K562 (cell line): ENCODE measurements around the gene POMGNT1. TPM values are rescaled to one million over a fixed set of nuclear protein-coding genes. Genes with fewer than 3 reads are reported as not detected.

Experiments used
- ATAC-seq: fragments of 200-7000 bp; cut with Tn5 transposase; 3 replicates; pipeline ENCODE4 v1.9.1; 2020; ENCODE audit warnings: moderate library complexity
- BruUV-seq: library from RNA; stranded (reverse); fragments of 400-500 nt; replicated peaks from 2 replicates; lab custom pipeline; 2021; lab: Mats Ljungman, UMichigan
- CTCF ChIA-PET: fragments of 300-600 bp; formaldehyde crosslinking; extraction: SDS; loops from one replicate; lab custom pipeline; 2021; ENCODE audit warnings: low intra/inter-chr PET ratio; lab: Yijun Ruan, JAX
- POLR2A ChIA-PET: fragments of 300-600, 350-650 bp; sonication (Branson Sonifier 250); formaldehyde crosslinking; extraction: SDS; loops from one replicate; lab custom pipeline; 2021; ENCODE audit warnings: antibody characterized with exemption, inconsistent platforms; lab: Yijun Ruan, JAX
- DNase-seq, 4 experiments: peaks; one replicate each; pipeline versions ENCODE4 v3.0.0 to v3.0.0-alpha.2; 2011 to 2018; ENCODE audit warnings: low spot score in 3 of 4, mixed read lengths in 3 of 4; ENCODE audit errors: extremely low read depth in 1 of 4
- FAIRE-seq: peaks from 2 replicates; lab custom pipeline; 2011; peaks lifted over from hg19 to GRCh38; lab: Jason Lieb, UNC
- H2AFZ ChIP-seq: 2 replicates; pipeline ENCODE4 v1.6.0; 2011; ENCODE audit warnings: low read depth, low read length, control low read depth, inconsistent platforms
- H3K27ac ChIP-seq: fragments of 200-600 bp; 3 replicates; pipeline ENCODE4 v1.8.0; 2011; ENCODE audit warnings: low read depth, mild to moderate bottlenecking, control low read depth, inconsistent platforms, low read length, moderate library complexity, mixed read lengths; ENCODE audit errors: extremely low read depth
- H3K27me3 ChIP-seq, 2 experiments: fragments of 300-600 bp in 1 of 2; 2 replicates in 1 of 2; 3 replicates in 1 of 2; pipeline versions ENCODE4 v1.6.0 to v1.8.0; 2011; ENCODE audit warnings: inconsistent platforms in 2 of 2, low read length in 2 of 2, mild to moderate bottlenecking in 1 of 2, mixed read lengths in 1 of 2, moderate library complexity in 1 of 2; ENCODE audit not compliant: control insufficient read depth in 2 of 2, insufficient read depth in 2 of 2
- H3K36me3 ChIP-seq: fragments of 300-600 bp; 3 replicates; pipeline ENCODE4 v1.8.0; 2011; ENCODE audit warnings: mild to moderate bottlenecking, low read length, inconsistent platforms; ENCODE audit not compliant: control insufficient read depth, insufficient read depth
- H3K4me1 ChIP-seq, 2 experiments: fragments of 200-600 bp in 1 of 2; replicated peaks in 1 of 2; 2 replicates in 1 of 2; 3 replicates in 1 of 2; pipeline versions ENCODE4 v1.5.1 to v1.8.0; 2011; ENCODE audit warnings: inconsistent platforms in 2 of 2, low read length in 2 of 2, mild to moderate bottlenecking in 1 of 2, mixed read lengths in 1 of 2, moderate library complexity in 1 of 2; ENCODE audit not compliant: control insufficient read depth in 2 of 2, insufficient read depth in 2 of 2
- H3K4me2 ChIP-seq: 2 replicates; pipeline ENCODE4 v1.6.1; 2011; ENCODE audit warnings: low read length, control low read depth, inconsistent platforms, mixed read lengths; ENCODE audit not compliant: insufficient read depth
- H3K4me3 ChIP-seq: fragments of 200-600 bp; sonication (generic), shearing (Covaris generic); 2 replicates; pipeline ENCODE4 v1.5.1; 2016; ENCODE audit warnings: control low read depth, inconsistent platforms
- H3K79me2 ChIP-seq: fragments of 200-600 bp; 3 replicates; pipeline ENCODE4 v1.8.0; 2011; ENCODE audit warnings: low read length, inconsistent platforms; ENCODE audit not compliant: control insufficient read depth, insufficient read depth
- H3K9ac ChIP-seq, 2 experiments: 2 replicates each; pipeline versions ENCODE4 v1.6.0 to v1.6.1; 2011; ENCODE audit warnings: low read depth in 2 of 2, low read length in 2 of 2, control low read depth in 1 of 2, inconsistent platforms in 1 of 2, mild to moderate bottlenecking in 1 of 2, mixed read lengths in 1 of 2; ENCODE audit not compliant: insufficient read depth in 1 of 2
- H3K9me1 ChIP-seq: one replicate; pipeline ENCODE4 v1.6.0; 2011; ENCODE audit warnings: inconsistent platforms, mild to moderate bottlenecking, low read length, moderate library complexity; ENCODE audit not compliant: control insufficient read depth, insufficient read depth
- H3K9me3 ChIP-seq: replicated peaks from 2 replicates; pipeline ENCODE4 v1.5.1; 2011; ENCODE audit warnings: low read depth, low read length, inconsistent platforms; ENCODE audit not compliant: control insufficient read depth, insufficient read depth
- H4K20me1 ChIP-seq: replicated peaks from 2 replicates; pipeline ENCODE4 v1.6.1; 2011; ENCODE audit warnings: low read length, inconsistent platforms, mixed read lengths; ENCODE audit not compliant: control insufficient read depth, insufficient read depth
- RBFOX2 ChIP-seq: fragments of 200-400 bp; formaldehyde crosslinking; IDR thresholded peaks from 2 replicates; pipeline ENCODE4 v1.6.1; 2017; ENCODE audit warnings: low read depth, mild to moderate bottlenecking, low read length, moderate library complexity
- WGBS: fragments of 100-300 bp; shearing (Covaris generic); methylation state at CpG from one replicate; pipeline ENCODE4 v1.1.6; 2016; ENCODE audit warnings: low coverage, mixed read lengths; ENCODE audit not compliant: insufficient coverage; ENCODE audit errors: missing lambda C conversion rate; 5-methylcytosine and 5-hydroxymethylcytosine counted together
- in situ Hi-C: fragments of 300-500 bp; cut with MboI; formaldehyde crosslinking; loops from 4 replicates; pipeline ENCODE4 v1.15.0; 2018; ENCODE audit warnings: inconsistent platforms, mixed read lengths
- intact Hi-C: fragments of 100-400 bp; cut with micrococcal nuclease; formaldehyde crosslinking; loops from 2 replicates; pipeline ENCODE4 v1.14.2; 2022
- polyA plus RNA-seq, 8 experiments: library from polyadenylated mRNA; depleted of rRNA in 4 of 8; stranded (reverse) in 5 of 8; unstranded in 3 of 8; fragments of >200 nt; fragmentation: Nextera tagmentation in 2 of 8; fragmentation: Illumina TruSeq in 1 of 8; extraction: Ambion mirVana in 2 of 8; extraction: Trizol in 1 of 8; gene quantifications; 2 replicates each; pipeline versions ENCODE4 v1.2.1 to v1.2.3, GENCODE V29; 2011 to 2014; ENCODE audit warnings: inconsistent platforms in 1 of 8, missing spikeins in 1 of 8
- total RNA-seq, 7 experiments: library from RNA; depleted of rRNA in 6 of 7; stranded (reverse); fragments of >200 nt in 6 of 7; fragmentation: Illumina TruSeq in 2 of 7; extraction: Trizol in 2 of 7; gene quantifications; 2 replicates each; pipeline versions ENCODE4 v1.2.1 to v1.2.3, GENCODE V29; 2011 to 2021; ENCODE audit warnings: low replicate concordance in 1 of 7
- TF ChIP-seq, protein P1 (sequence below): fragments of 450-650 bp; IDR thresholded peaks from 2 replicates; pipeline ENCODE4 v1.6.1; 2016; ENCODE audit warnings: low read depth

Gene POMGNT1
- total and polyA plus RNA-seq, 9 of the 15 experiments (the other 6 are each of a cell fraction or from before 2014, with no cell fraction given), result 14.1 to 58.9 (median 37.8) TPM

- ChIA-PET CTCF (no interaction called here), POLR2A (interaction anchor here (0.5 to 1.6 kb wide), 7 partner anchors 9 to 181 kb away, joined by 3 to 5 read pairs (median 3); partner anchors contain the start of gene NSUN4)
- WGBS, result 87% methylated on average over 9 of the region's 9 CpGs
- TF ChIP-seq, protein P1, sequence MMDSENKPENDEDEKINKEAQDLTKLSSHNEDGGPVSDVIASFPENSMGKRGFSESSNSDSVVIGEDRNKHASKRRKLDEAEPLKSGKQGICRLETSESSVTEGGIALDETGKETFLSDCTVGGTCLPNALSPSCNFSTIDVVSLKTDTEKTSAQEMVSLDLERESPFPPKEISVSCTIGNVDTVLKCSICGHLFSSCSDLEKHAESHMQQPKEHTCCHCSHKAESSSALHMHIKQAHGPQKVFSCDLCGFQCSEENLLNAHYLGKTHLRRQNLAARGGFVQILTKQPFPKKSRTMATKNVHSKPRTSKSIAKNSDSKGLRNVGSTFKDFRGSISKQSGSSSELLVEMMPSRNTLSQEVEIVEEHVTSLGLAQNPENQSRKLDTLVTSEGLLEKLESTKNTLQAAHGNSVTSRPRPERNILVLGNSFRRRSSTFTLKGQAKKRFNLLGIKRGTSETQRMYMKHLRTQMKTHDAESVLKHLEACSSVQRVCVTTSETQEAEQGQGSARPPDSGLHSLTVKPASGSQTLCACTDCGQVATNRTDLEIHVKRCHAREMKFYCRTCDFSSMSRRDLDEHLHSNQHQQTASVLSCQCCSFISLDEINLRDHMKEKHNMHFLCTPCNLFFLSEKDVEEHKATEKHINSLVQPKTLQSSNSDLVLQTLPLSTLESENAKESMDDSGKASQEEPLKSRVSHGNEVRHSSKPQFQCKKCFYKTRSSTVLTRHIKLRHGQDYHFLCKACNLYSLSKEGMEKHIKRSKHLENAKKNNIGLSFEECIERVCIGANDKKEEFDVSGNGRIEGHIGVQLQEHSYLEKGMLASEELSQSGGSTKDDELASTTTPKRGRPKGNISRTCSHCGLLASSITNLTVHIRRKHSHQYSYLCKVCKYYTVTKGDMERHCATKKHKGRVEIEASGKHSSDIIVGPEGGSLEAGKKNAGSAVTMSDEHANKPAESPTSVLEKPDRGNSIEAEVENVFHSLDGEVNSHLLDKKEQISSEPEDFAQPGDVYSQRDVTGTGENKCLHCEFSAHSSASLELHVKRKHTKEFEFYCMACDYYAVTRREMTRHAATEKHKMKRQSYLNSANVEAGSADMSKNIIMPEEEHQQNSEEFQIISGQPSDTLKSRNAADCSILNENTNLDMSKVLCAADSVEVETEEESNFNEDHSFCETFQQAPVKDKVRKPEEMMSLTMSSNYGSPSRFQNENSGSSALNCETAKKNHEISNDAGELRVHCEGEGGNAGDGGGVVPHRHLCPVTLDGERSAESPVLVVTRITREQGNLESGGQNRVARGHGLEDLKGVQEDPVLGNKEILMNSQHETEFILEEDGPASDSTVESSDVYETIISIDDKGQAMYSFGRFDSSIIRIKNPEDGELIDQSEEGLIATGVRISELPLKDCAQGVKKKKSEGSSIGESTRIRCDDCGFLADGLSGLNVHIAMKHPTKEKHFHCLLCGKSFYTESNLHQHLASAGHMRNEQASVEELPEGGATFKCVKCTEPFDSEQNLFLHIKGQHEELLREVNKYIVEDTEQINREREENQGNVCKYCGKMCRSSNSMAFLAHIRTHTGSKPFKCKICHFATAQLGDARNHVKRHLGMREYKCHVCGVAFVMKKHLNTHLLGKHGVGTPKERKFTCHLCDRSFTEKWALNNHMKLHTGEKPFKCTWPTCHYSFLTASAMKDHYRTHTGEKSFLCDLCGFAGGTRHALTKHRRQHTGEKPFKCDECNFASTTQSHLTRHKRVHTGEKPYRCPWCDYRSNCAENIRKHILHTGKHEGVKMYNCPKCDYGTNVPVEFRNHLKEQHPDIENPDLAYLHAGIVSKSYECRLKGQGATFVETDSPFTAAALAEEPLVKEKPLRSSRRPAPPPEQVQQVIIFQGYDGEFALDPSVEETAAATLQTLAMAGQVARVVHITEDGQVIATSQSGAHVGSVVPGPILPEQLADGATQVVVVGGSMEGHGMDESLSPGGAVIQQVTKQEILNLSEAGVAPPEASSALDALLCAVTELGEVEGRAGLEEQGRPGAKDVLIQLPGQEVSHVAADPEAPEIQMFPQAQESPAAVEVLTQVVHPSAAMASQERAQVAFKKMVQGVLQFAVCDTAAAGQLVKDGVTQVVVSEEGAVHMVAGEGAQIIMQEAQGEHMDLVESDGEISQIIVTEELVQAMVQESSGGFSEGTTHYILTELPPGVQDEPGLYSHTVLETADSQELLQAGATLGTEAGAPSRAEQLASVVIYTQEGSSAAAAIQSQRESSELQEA, result no peak
- TF ChIP-seq RBFOX2, result peak; percentile 36; the same call in 1 of the 2 replicates
- Histone ChIP-seq H2AFZ (no peak overlapping the region), H3K27me3 (no peaks in the 10 kb centered on the region), H3K9me3 (no peaks in the 10 kb centered on the region), H3K4me2 (no peak overlapping the region), H3K27ac (no peak overlapping the region), H3K9me1 (no peaks in the 10 kb centered on the region), H3K79me2 (peaks cover 13% of the 10 kb centered on the region), H3K9ac (peak overlapping the region in 1 of 2 experiments; percentile 28; a peak in 1 of 4 replicates), H3K36me3 (peaks cover 72% of the 10 kb centered on the region), H4K20me1 (no peaks in the 10 kb centered on the region), H3K4me1 (peaks cover 8 to 24% of the 10 kb centered on the region in 2 experiments), H3K4me3 (no peak overlapping the region)
- no TSS peak for BruUV-seq
- FAIRE-seq, result no peak
- intact Hi-C loops (no loop called here), in situ Hi-C loops (loop anchor here (25.0 kb wide), 1 partner anchor 557 kb away; no protein-coding TSS in a partner anchor)
- ATAC-seq, result no peak
- peak in 1 of 4 experiments; percentile 11 for DNase-seq
These were observed 4.2 kb downstream of the POMGNT1 start for GRCh38 chr1:46193984-46194570.
